GM19324 (cell line): ENCODE results near the gene SRGAP1.
"Not testable (repeated sequence)": the region's sequence is repeated elsewhere in the genome, so short reads cannot be mapped to it uniquely, and the experiment has no call there.

Source experiments
- ATAC-seq: cut with Tn5 transposase; IDR thresholded peaks from one replicate; pipeline ENCODE4 v1.9.1; 2021; ENCODE audit warnings: mild to moderate bottlenecking, moderate library complexity; ENCODE audit not compliant: unreplicated experiment, low FRiP score

Gene SRGAP1

GRCh38 chr12:63864454-63864706 is 19.9 kb downstream of the SRGAP1 start:
- no peak for ATAC-seq

GRCh38 chr12:63865448-63865847 is 20.9 kb downstream of the SRGAP1 start:
- no peak for ATAC-seq

GRCh38 chr12:63867053-63867452 is 22.6 kb downstream of the SRGAP1 start:
- no peak for ATAC-seq

GRCh38 chr12:63869656-63870055 is 25.2 kb downstream of the SRGAP1 start:
- no peak for ATAC-seq

- no peak for ATAC-seq
These were observed 26.3 kb downstream of the SRGAP1 start for GRCh38 chr12:63870838-63871237.

GRCh38 chr12:63874897-63875480 is 30.5 kb downstream of the SRGAP1 start:
- ATAC-seq: no peak

GRCh38 chr12:63875703-63876102 is 31.2 kb downstream of the SRGAP1 start:
- no peak for ATAC-seq

GRCh38 chr12:63876980-63877379 is 32.5 kb downstream of the SRGAP1 start:
- ATAC-seq: no peak

GRCh38 chr12:63877693-63878092 is 33.2 kb downstream of the SRGAP1 start:
- no peak for ATAC-seq

GRCh38 chr12:63880235-63880634 is 35.7 kb downstream of the SRGAP1 start:
- not testable (repeated sequence) for ATAC-seq

GRCh38 chr12:63880742-63881263 is 36.3 kb downstream of the SRGAP1 start:
- ATAC-seq: no peak

GRCh38 chr12:63882844-63883243 is 38.3 kb downstream of the SRGAP1 start:
- ATAC-seq: no peak

- ATAC-seq: no peak
These were observed 40.9 kb downstream of the SRGAP1 start for GRCh38 chr12:63885401-63885800.

GRCh38 chr12:63888908-63889635 is 44.6 kb downstream of the SRGAP1 start:
- no peak for ATAC-seq

GRCh38 chr12:63889721-63890509 is 45.4 kb downstream of the SRGAP1 start:
- no peak for ATAC-seq

- no peak for ATAC-seq
These were observed 48.7 kb downstream of the SRGAP1 start for GRCh38 chr12:63893170-63893569.

- ATAC-seq: no peak
These were observed 49.6 kb downstream of the SRGAP1 start for GRCh38 chr12:63894132-63894531.

- ATAC-seq: no peak
These were observed 51.3 kb downstream of the SRGAP1 start for GRCh38 chr12:63895841-63896240.

- ATAC-seq: no peak
These were observed 53.4 kb downstream of the SRGAP1 start for GRCh38 chr12:63897931-63898330.

- no peak for ATAC-seq
These were observed 54.4 kb downstream of the SRGAP1 start for GRCh38 chr12:63898764-63899337.

- no peak for ATAC-seq
These were observed 54.9 kb downstream of the SRGAP1 start for GRCh38 chr12:63899396-63899795.
